HepG2 (cell line): Measurements from ENCODE around the gene HPD. TPM values are rescaled to one million over a fixed set of nuclear protein-coding genes. Genes with fewer than 3 reads are reported as not detected.

Source experiments
- AKNA ChIP-seq: sonication (generic); formaldehyde crosslinking; IDR thresholded peaks from 2 replicates; pipeline ENCODE4 v1.4.0; 2020; ENCODE audit warnings: missing genetic modification reagents, borderline replicate concordance
- CREBL2 ChIP-seq: sonication (generic); formaldehyde crosslinking; IDR thresholded peaks from 2 replicates; pipeline ENCODE4 v1.8.1; 2023; ENCODE audit warnings: missing genetic modification reagents, mild to moderate bottlenecking, borderline replicate concordance
- KAT2B ChIP-seq: fragments of 150-350 bp; IDR thresholded peaks from 2 replicates; pipeline ENCODE4 v1.6.1; 2014; ENCODE audit warnings: low read depth, low read length, borderline replicate concordance
- KDM1A ChIP-seq: IDR thresholded peaks from 2 replicates; pipeline ENCODE4 v1.6.1; 2016; ENCODE audit warnings: missing compliant biosample characterization
- MATR3 ChIP-seq: sonication (generic); formaldehyde crosslinking; IDR thresholded peaks from 2 replicates; pipeline ENCODE4 v1.4.0; 2020; ENCODE audit warnings: missing genetic modification reagents
- PBX3 ChIP-seq: sonication (generic); formaldehyde crosslinking; IDR thresholded peaks from 2 replicates; pipeline ENCODE4 v1.8.1; 2023; ENCODE audit warnings: missing genetic modification reagents, inconsistent platforms, borderline replicate concordance
- SP140L ChIP-seq: sonication (generic); formaldehyde crosslinking; IDR thresholded peaks from 2 replicates; pipeline ENCODE4 v1.4.0; 2020; ENCODE audit warnings: missing genetic modification reagents, borderline replicate concordance
- ZBED4 ChIP-seq: sonication (generic); formaldehyde crosslinking; IDR thresholded peaks from 2 replicates; pipeline ENCODE4 v1.4.0; 2020; ENCODE audit warnings: missing genetic modification reagents, borderline replicate concordance
- ZBTB3 ChIP-seq: sonication (generic); formaldehyde crosslinking; IDR thresholded peaks from 2 replicates; pipeline ENCODE4 v1.4.0; 2020; ENCODE audit warnings: low read depth, mild to moderate bottlenecking, moderate library complexity, missing genetic modification reagents, borderline replicate concordance
- ZBTB42 ChIP-seq: sonication (generic); formaldehyde crosslinking; IDR thresholded peaks from 2 replicates; pipeline ENCODE4 v1.5.0; 2020; ENCODE audit warnings: mild to moderate bottlenecking, missing genetic modification reagents
- ZEB1 ChIP-seq: IDR thresholded peaks from 2 replicates; pipeline ENCODE4 v1.6.1; 2012; ENCODE audit warnings: mild to moderate bottlenecking, low read depth, inconsistent platforms; ENCODE audit not compliant: insufficient replicate concordance
- ZNF503 ChIP-seq: sonication (generic); formaldehyde crosslinking; IDR thresholded peaks from 2 replicates; pipeline ENCODE4 v1.4.0; 2020; ENCODE audit warnings: missing genetic modification reagents
- ZNF589 ChIP-seq: sonication (generic); formaldehyde crosslinking; conservative IDR thresholded peaks from 2 replicates; pipeline ENCODE4 v1.8.0; 2022; ENCODE audit warnings: mild to moderate bottlenecking, moderate library complexity, missing genetic modification reagents
- ZNF674 ChIP-seq: sonication (generic); formaldehyde crosslinking; IDR thresholded peaks from 2 replicates; pipeline ENCODE4 v1.5.0; 2020; ENCODE audit warnings: low read depth, mild to moderate bottlenecking, missing genetic modification reagents
- ZNF781 ChIP-seq: sonication (generic); formaldehyde crosslinking; IDR thresholded peaks from 2 replicates; pipeline ENCODE4 v1.5.1; 2020; ENCODE audit warnings: borderline replicate concordance, mild to moderate bottlenecking, missing genetic modification reagents; ENCODE audit errors: not compliant biosample characterization
- polyA plus RNA-seq, 8 experiments: library from polyadenylated mRNA; depleted of rRNA in 3 of 8; stranded (reverse) in 7 of 8; unstranded in 1 of 8; fragments of >200 nt; fragmentation: Illumina TruSeq in 4 of 8; extraction: Trizol in 4 of 8; gene quantifications; 2 replicates each; pipeline versions ENCODE4 v1.2.1 to v1.2.3, GENCODE V29; 2011 to 2016; ENCODE audit warnings: low read depth in 4 of 8, missing spikeins in 1 of 8, mixed read lengths in 1 of 8; ENCODE audit not compliant: insufficient read depth in 1 of 8
- total RNA-seq, 5 experiments: library from RNA; depleted of rRNA; stranded (reverse); fragments of >200 nt; fragmentation: Illumina TruSeq; extraction: Trizol; gene quantifications; 2 replicates each; pipeline ENCODE4 v1.2.3, GENCODE V29; 2016; ENCODE audit warnings: low read depth in 1 of 5

The HPD gene
- total and polyA plus RNA-seq, 2 of the 13 experiments (the other 11 are each of a cell fraction or from before 2014, with no cell fraction given), result 120 to 195 TPM

GRCh38 chr12:121857322-121858246 is 1.1 kb downstream of the HPD start (continued):
- TF ChIP-seq ZBED4 (no peak; the same call in 1 of the 2 replicates), AKNA (CRISPR knock-in tag) (no peak), KAT2B (no peak), CREBL2 (CRISPR knock-in tag) (no peak), SP140L (CRISPR knock-in tag) (no peak), MATR3 (CRISPR knock-in tag) (no peak), KDM1A (CRISPR knock-in tag) (peak; percentile 47; the same call in 1 of the 2 replicates), PBX3 (CRISPR knock-in tag) (no peak), ZNF674 (CRISPR knock-in tag) (no peak), ZEB1 (no peak), ZNF781 (no peak), ZNF589 (CRISPR knock-in tag) (peak; percentile 71; the same call in 1 of the 2 replicates), ZBTB42 (CRISPR knock-in tag) (0 out of 2 replicates have a peak, but pooled peaks have one; percentile 41), ZNF503 (CRISPR knock-in tag) (peak; percentile 34; the same call in 1 of the 2 replicates), ZBTB3 (CRISPR knock-in tag) (no peak)
